GM21515 (cell line): Measurements from ENCODE around the gene ZBTB33.

Experiments used
- ATAC-seq: cut with Tn5 transposase; IDR thresholded peaks from one replicate; pipeline ENCODE4 v1.9.1; 2021; ENCODE audit not compliant: unreplicated experiment

The ZBTB33 gene

DNA sequence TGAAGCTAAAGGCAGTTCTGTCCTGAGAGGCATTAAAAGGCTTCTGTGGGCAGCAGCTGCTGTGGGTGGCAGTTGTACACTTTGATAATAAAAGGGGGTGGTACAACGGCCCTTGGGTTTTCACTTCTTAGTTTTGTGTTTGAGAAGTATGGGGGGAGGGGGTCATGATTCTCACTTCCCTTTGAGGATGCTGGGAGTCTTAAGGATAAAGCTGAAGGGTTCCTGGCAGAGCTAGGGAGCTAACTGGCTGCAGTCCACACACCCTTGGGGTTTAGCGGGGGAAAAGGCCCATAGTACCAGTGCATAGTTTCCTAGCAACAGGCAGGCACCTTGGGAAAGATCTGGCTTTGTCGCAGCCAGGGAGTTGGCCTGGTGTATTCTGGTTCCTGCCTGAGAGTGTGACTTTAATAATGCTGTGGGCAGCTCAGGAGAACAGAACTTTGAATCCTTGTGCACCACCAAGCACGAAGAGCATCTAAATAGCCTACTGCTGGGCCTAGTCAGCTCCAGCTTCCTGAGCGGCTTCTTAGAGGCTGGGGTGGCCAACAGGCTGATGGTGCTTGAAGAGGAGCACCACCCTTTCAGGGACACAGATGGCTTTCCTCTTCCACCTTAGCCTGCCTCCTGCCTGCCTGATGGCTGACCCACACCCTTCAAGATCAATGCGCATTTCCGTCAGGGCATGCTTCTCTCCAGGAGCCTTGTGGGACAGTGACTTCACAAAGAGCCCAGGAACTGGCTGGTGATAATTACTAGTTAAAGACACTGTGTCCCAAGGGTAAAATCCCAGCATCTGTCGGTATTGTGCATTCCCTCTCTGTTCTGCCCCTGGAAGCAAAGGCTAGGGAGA is 12.5 kb downstream of the ZBTB33 start:
- ATAC-seq: no peak

DNA sequence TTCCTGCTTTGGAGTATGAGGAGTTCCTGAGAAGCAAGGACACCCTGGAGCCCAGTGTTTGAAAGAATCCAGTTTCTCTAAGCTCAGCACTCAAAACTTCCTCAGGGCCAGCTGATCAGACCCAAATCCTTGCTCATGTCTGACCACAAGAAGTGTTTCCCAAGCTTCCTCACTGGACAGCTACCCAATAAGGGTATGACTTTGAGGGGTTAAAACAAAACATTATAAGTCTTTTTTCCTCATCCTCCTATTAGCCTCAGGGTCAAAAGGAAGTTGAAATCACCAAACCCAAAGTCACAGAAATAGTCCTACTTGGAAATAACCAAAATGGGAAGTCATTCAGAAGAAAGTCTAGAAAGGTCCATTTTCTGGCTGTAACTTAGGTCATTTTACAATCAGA is 13.7 kb downstream of the ZBTB33 start:
- ATAC-seq: no peak

DNA sequence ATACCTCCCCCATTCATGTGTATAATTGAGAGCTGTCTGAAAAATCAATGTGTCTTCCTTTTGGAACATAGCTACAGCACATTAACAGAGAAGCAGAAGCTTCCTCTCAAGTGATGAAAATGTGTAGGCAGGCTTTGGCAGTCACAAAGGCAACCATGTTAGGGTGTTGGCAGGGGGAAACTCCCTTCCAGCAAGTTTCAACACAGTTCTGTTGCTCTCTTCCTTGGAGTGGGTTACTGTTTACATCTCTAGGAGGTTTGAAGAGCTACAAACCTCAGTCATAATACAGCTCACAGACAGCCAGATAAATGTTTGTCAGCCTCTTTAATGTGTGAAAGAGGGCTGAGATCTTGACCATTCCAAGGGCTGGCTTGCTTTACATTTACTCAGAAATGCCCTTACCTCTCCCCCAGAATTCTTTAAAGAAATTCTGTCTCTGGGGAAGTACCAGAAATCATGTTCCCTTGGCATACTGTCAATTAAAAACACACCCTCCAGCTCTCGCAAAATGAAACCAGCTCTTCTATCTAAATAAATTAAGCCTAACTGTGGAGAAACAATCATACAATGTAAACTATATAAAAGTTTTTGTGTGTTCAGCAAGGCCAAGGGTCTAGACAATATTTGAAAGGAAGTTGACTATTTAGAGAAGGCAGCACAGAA is 18.9 kb downstream of the ZBTB33 start:
- no peak for ATAC-seq

GRCh38 chrX:120270567-120270966 is 20.0 kb downstream of the ZBTB33 start:
- no peak for ATAC-seq

DNA sequence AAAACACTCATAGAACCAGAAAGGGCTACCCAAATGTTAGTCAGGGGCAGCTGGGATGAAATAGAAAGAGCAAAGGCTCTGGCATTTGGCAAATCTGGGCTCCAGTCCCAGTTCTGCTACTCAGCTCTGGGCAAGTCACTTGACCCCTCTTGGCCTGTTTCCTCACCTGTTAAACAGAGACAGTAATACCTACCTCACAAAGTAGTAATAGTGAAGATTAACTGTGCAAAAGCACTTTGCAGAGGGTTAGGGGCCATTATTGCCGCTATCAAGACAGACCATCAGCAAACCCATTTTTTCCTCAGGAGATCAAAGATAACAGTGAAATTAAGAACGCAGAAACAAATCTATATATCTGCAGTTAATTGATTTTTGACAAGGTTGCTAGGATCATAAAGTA is 20.6 kb downstream of the ZBTB33 start:
- no peak for ATAC-seq

GRCh38 chrX:120274145-120274544 is 23.5 kb downstream of the ZBTB33 start:
- no peak for ATAC-seq

DNA sequence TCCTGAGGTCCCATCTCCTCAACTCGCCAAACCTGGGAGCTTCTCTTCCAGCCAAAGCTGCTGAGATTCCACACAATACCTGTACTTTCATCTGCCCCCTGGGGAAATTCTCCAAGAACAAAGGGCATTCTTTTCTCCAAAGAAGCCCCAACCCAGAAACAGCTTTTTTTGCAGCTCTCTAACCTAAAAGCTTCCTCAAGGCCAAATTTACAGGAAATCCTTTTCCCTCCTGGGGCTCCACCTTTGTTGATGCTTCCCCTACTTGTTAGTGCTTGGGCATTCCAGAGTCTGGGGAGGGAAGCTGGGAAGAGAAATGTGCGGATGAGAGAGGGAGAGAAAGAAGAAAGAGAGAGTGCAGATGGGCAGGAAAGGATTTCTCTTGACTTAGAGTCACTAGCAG is 24.3 kb downstream of the ZBTB33 start:
- no peak for ATAC-seq

- no peak for ATAC-seq
Observed at GRCh38 chrX:120281021-120281624, 30.5 kb downstream of the ZBTB33 start.

DNA sequence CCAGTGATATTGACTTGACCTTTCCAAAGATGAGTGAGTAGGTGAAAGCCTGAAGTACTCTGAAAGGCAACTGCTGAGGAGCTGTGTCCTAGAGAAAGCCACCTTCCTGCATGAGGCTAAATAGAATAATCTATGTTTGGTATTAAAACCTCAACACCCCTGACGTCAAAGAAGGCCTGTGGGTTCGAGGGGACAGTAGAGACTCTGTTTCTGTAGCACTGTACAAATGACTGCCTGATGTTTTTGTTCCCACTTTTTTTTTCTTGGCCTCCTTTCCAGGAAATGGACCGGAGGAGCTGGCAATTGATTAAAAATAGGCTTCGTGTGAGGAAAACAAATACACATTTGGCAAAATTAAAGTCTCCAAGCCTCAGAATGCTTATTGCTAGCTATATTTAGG is 31.1 kb downstream of the ZBTB33 start:
- no peak for ATAC-seq

DNA sequence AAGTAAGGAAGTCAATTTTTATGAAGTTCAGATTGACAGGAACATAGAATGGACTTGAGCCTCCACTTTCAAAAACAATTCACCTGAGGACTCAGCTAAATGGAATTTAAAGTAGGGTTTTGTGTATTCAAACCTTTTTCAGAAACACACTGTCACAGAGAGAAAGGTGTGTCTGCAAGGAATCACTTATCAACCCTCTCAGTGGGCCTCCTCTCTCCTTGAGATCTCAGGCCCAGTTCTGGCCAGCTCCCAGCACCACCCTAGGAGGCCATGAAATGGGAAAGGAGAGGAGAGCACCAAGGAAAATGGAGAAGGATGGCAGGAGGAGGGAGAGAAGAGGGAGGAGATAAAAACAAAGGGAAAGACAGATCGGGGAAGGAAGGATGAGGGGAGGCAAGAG is 32.1 kb downstream of the ZBTB33 start:
- ATAC-seq: no peak

GRCh38 chrX:120286733-120287512 is 36.3 kb downstream of the ZBTB33 start:
- peak; percentile 48 for ATAC-seq

- ATAC-seq: peak; percentile 63
Observed at GRCh38 chrX:120287513-120288112, 37.0 kb downstream of the ZBTB33 start.

DNA sequence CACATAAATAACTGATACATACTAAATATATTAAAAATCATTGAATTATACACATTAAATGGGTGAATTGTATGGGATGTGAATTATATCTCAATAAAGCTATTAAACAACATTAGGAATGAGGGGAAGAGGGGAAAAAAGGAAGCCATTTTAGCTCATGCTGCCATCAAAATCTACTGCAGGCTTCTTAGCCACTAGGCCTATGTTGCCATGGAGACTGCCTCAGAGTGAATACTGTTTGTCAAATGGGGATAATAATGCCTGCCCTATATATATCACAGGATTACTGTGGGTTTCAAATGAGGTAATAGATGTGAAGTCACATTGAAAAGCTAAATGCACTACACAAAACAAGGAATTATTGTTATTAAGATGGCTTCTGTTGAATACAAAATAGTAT is 39.5 kb downstream of the ZBTB33 start:
- ATAC-seq: no peak

- ATAC-seq: no peak
Observed at GRCh38 chrX:120291211-120291610, 40.6 kb downstream of the ZBTB33 start.

GRCh38 chrX:120293015-120293414 is 42.4 kb downstream of the ZBTB33 start:
- ATAC-seq: no peak

DNA sequence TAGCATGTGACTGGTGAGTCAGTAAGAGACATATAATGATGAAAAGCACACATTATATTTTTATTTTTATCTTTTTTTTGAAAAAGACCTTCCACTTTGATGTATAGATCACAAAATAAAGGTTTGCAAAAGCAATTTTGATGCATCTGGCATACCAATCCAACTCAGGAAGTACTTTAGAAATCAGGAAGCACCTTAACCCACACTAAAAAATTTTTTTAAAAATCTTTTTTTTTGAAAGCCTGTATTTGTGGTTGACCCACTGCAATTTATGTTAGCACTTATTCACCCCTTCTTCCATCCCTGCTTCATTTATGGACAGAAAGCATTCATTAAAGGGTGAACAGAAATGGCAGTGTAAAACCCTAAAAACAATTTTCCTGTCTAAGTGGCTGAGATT is 44.0 kb downstream of the ZBTB33 start:
- ATAC-seq: no peak

DNA sequence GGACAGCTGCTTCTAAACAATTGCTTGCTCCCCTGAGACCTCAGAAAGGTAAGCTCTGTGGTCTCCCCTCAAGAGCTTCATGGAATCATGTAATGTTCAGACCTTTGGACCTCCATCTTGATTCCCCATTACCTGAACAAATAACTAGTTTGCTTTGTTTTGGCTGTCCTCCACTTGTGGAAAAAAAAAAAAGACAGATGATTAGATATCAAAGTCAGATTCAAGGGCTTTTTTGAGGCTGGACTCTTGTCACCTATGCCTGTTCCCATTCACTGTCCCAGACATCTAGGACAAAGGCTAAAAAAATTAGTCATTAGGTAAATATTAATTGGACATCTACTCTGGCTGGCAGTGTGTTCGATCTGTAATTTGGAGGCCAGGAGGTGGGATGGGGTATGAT is 47.3 kb downstream of the ZBTB33 start:
- ATAC-seq: no peak

DNA sequence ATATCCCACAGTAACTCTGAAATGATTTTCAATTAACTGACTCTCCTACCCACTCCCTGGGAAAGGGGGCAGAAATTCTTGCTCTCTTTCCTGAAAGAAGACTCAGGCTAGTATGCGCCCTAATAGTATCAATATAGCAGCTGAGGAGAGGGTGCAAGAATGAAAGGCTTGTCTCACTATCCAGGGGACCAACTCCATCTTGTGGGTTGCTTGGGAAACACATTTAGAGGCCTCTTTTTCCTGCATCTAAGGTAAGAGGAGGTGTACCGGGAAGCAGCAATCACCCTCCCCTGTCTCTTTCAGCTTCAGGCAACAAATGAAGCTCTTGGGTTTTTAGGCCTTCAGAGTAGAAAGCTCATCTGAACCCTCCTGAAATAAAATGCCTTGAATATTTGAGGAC is 49.3 kb downstream of the ZBTB33 start:
- no peak for ATAC-seq

GRCh38 chrX:120301497-120301896 is 50.9 kb downstream of the ZBTB33 start:
- no peak for ATAC-seq

DNA sequence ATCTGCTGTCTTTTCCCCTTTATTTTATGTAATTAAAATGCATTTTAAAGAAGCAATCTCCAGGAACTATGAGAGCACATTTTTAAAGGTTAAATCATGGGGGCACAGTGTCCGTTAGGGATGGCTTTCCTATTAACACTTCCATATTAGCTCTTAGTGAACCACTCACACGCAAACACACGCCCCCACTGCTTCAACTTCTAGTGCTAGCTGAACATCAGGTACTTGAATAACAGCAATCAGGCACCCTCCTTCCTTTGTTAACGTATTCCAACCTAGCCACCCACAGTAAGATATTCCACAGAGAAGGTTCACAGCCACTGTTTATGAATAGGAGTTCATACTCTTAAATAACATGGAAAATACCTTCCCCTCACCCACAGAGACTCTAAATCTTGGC is 51.3 kb downstream of the ZBTB33 start:
- peak; percentile 21 for ATAC-seq

DNA sequence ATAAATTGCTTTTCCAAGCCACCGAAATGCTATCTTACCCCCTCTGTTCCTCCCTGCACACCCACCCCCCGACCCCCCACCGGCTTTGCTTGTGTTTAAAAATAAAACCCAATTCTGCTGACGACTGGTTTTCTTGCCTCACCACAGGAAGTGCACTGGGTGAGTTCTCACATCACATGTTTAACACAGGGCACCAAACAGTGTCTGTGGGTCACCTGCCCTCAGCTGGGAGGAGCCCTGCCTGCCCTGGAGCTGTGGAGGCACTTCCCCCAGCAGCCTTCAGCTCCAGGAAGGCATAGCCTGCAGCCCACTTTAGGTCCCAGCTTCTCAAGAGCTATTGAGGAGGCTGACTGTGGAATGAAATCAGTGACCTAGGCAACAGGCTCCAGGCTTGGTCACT is 51.8 kb downstream of the ZBTB33 start:
- peak; percentile 92 for ATAC-seq
